ENCODE results near the gene GPS1. TPM values are rescaled to one million over a fixed set of nuclear protein-coding genes. Genes with fewer than 3 reads are reported as not detected.
A peak's percentile ranks its signal among the peaks of the same experiment; 100 is the strongest.

The GPS1 gene
- polyA plus RNA-seq, 1 of the 3 experiments (the other 2 are of a cell fraction) = 264 TPM

GRCh38 chr17:82003411-82004381 is 48.0 kb upstream of the GPS1 start:
- CTCF ChIA-PET = interaction anchor here (1.2 to 4.4 kb wide), 6 partner anchors 12 to 43 kb away, joined by 3 to 53 read pairs (median 7); partner anchors contain the start of gene NOTUM
- TF ChIP-seq RXRA (IDR thresholded peaks at IDR 0.05; ENCODE audit: borderline replicate concordance, low read depth) (peak; percentile 89; the same call in 1 of the 2 replicates), CHD2 (IDR thresholded peaks at IDR 0.05; ENCODE audit: low read length, partially characterized antibody) (no peak), MAX (IDR thresholded peaks at IDR 0.05; ENCODE audit: low read depth) (peak; percentile 100), FOXJ3 (CRISPR knock-in tag; IDR thresholded peaks at IDR 0.05) (no peak), YY1 (IDR thresholded peaks at IDR 0.05; ENCODE audit: low read depth) (peak; percentile 72), NRF1 (IDR thresholded peaks at IDR 0.05; ENCODE audit: low read depth, low read length) (no peak), JUND (IDR thresholded peaks at IDR 0.05) (peak; percentile 89; the same call in 1 of the 2 replicates), RCOR1 (IDR thresholded peaks at IDR 0.05; ENCODE audit: low read length) (no peak), SIN3A (IDR thresholded peaks at IDR 0.05; ENCODE audit: borderline replicate concordance, low read depth, low read length) (peak; percentile 83; the same call in 1 of the 2 replicates), USF2 (IDR thresholded peaks at IDR 0.05; ENCODE audit: borderline replicate concordance, low read depth, low read length) (no peak), MXI1 (IDR thresholded peaks at IDR 0.05; ENCODE audit: low read depth, low read length) (peak; percentile 50; the same call in 1 of the 2 replicates), NFIC (IDR thresholded peaks at IDR 0.05; ENCODE audit: borderline replicate concordance) (peak; percentile 79), TEAD4 (IDR thresholded peaks at IDR 0.05; ENCODE audit: borderline replicate concordance, insufficient read depth) (peak; percentile 88), SMC3 (IDR thresholded peaks at IDR 0.05; ENCODE audit: low read depth, low read length) (0 out of 2 replicates have a peak, but pooled peaks have one; percentile 1), ELF1 (IDR thresholded peaks at IDR 0.05) (no peak), RAD21 (IDR thresholded peaks at IDR 0.05; ENCODE audit: low read length) (no peak), POLR2AphosphoS5 (IDR thresholded peaks at IDR 0.05; ENCODE audit: low read depth, low read length) (peak; percentile 37; the same call in 1 of the 2 replicates), GABPA (IDR thresholded peaks at IDR 0.05; ENCODE audit: low read depth) (no peak), MEF2A (IDR thresholded peaks at IDR 0.05; ENCODE audit: borderline replicate concordance, low read depth) (no peak), FOXM1 (IDR thresholded peaks at IDR 0.05; ENCODE audit: low read depth) (peak; percentile 70; the same call in 1 of the 2 replicates), TAF1 (IDR thresholded peaks at IDR 0.05; ENCODE audit: borderline replicate concordance, low read depth, low read length) (peak; percentile 47; the same call in 1 of the 2 replicates), USF1 (IDR thresholded peaks at IDR 0.05; ENCODE audit: borderline replicate concordance, low read depth) (peak; percentile 80), GATA2 (CRISPR knock-in tag; IDR thresholded peaks at IDR 0.05) (no peak), REST (IDR thresholded peaks at IDR 0.05; ENCODE audit: low read depth, low read length) (peak; percentile 79), RFX5 (IDR thresholded peaks at IDR 0.05; ENCODE audit: low read length) (no peak)
- TF ChIP-seq, protein P1, sequence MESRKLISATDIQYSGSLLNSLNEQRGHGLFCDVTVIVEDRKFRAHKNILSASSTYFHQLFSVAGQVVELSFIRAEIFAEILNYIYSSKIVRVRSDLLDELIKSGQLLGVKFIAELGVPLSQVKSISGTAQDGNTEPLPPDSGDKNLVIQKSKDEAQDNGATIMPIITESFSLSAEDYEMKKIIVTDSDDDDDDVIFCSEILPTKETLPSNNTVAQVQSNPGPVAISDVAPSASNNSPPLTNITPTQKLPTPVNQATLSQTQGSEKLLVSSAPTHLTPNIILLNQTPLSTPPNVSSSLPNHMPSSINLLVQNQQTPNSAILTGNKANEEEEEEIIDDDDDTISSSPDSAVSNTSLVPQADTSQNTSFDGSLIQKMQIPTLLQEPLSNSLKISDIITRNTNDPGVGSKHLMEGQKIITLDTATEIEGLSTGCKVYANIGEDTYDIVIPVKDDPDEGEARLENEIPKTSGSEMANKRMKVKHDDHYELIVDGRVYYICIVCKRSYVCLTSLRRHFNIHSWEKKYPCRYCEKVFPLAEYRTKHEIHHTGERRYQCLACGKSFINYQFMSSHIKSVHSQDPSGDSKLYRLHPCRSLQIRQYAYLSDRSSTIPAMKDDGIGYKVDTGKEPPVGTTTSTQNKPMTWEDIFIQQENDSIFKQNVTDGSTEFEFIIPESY (IDR thresholded peaks at IDR 0.05; ENCODE audit: borderline replicate concordance, low read depth) = no peak; the same call in 1 of the 2 replicates

More at GRCh38 chr17:82003411-82004381, 48.0 kb upstream of the GPS1 start:
- no peaks in the 10 kb centered on the region for H4K20me1 ChIP-seq (ENCODE audit: insufficient read depth)
- peaks cover 16% of the 10 kb centered on the region for H3K79me2 ChIP-seq (ENCODE audit: insufficient read depth)
- 30% methylated on average over 47 of the region's 53 CpGs for WGBS (ENCODE audit: low lambda C conversion rate)
- no peaks in the 10 kb centered on the region for H3K9me2 ChIP-seq
- no peak for DNase-seq
- H3K27me3 ChIP-seq (ENCODE audit: insufficient read depth) = no peaks in the 10 kb centered on the region
- no peak overlapping the region; a peak in 1 of 4 replicates for H3K4me3 ChIP-seq (ENCODE audit: low read depth in 2 of 2, low read length in 1 of 2)
- H3K36me3 ChIP-seq (replicated peaks in 1 of 2; ENCODE audit: control insufficient read depth in 1 of 2, insufficient read depth in 2 of 2, low read length in 1 of 2) = no peaks in the 10 kb centered on the region
- peaks cover 28% of the 10 kb centered on the region for H3F3A ChIP-seq (replicated peaks; ENCODE audit: insufficient read depth)
- peak overlapping the region; percentile 41 to 90 for H3K27ac ChIP-seq (ENCODE audit: low read depth in 2 of 2, low read length in 1 of 2)
- POLR2A ChIA-PET = no interaction called here
- H3K9me3 ChIP-seq = no peaks in the 10 kb centered on the region
- H3K9ac ChIP-seq = peak overlapping the region; percentile 72
- H3K4me2 ChIP-seq = peak overlapping the region; percentile 75
- peaks cover 16 to 44% of the 10 kb centered on the region in 2 experiments; a peak in 3 of 4 replicates for H3K4me1 ChIP-seq (ENCODE audit: control insufficient read depth in 1 of 2, insufficient read depth in 2 of 2, low read depth in 1 of 2, low read length in 1 of 2)
- peak overlapping the region; percentile 36; the same call in 1 of the 2 replicates for H2AFZ ChIP-seq (ENCODE audit: low read depth)

Measured in SK-N-SH (cell line).